KOPT-K1 (cell line): ENCODE data around the gene CD2.
A peak's percentile ranks its signal among the peaks of the same experiment; 100 is the strongest.

Source experiments
- H3K27ac ChIP-seq: fragments of 200-600 bp; sonication (generic); 2 replicates; pipeline ENCODE4 v1.5.1; 2016; ENCODE audit warnings: antibody characterized with exemption, mild to moderate bottlenecking, low read depth, low read length; ENCODE audit not compliant: poor library complexity, severe bottlenecking
- H3K36me3 ChIP-seq: fragments of 200-600 bp; sonication (generic); 2 replicates; pipeline ENCODE4 v1.5.1; 2017; ENCODE audit warnings: antibody characterized with exemption, mild to moderate bottlenecking, low read length, moderate library complexity; ENCODE audit not compliant: insufficient read depth
- H3K9me3 ChIP-seq: fragments of 200-600 bp; sonication (generic); 2 replicates; pipeline ENCODE4 v1.5.1; 2017; ENCODE audit warnings: antibody characterized with exemption, low read length, mild to moderate bottlenecking; ENCODE audit not compliant: insufficient read depth, poor library complexity, severe bottlenecking

The CD2 gene

GRCh38 chr1:116763116-116763786 lies 9.0 kb downstream of the CD2 start:
- H3K36me3 ChIP-seq = peaks cover 78% of the 10 kb centered on the region
- H3K9me3 ChIP-seq = no peaks in the 10 kb centered on the region
- H3K27ac ChIP-seq = peak overlapping the region; percentile 99

- no peaks in the 10 kb centered on the region for H3K9me3 ChIP-seq
- H3K27ac ChIP-seq = peak overlapping the region; percentile 99
- H3K36me3 ChIP-seq = peaks cover 85% of the 10 kb centered on the region
These were observed 9.7 kb downstream of the CD2 start for GRCh38 chr1:116763787-116764465.

GRCh38 chr1:116764466-116764898 lies 10.3 kb downstream of the CD2 start:
- Histone ChIP-seq H3K36me3 (peaks cover 85% of the 10 kb centered on the region), H3K27ac (peak overlapping the region; percentile 99), H3K9me3 (no peaks in the 10 kb centered on the region)

- Histone ChIP-seq H3K27ac (peak overlapping the region; percentile 99), H3K36me3 (peaks cover 79% of the 10 kb centered on the region), H3K9me3 (no peaks in the 10 kb centered on the region)
These were observed 11.0 kb downstream of the CD2 start for GRCh38 chr1:116764906-116765862.

- Histone ChIP-seq H3K27ac (peak overlapping the region; percentile 99), H3K36me3 (peaks cover 71% of the 10 kb centered on the region), H3K9me3 (no peaks in the 10 kb centered on the region)
These were observed 11.7 kb downstream of the CD2 start for GRCh38 chr1:116765962-116766361.

GRCh38 chr1:116766616-116767469 lies 12.6 kb downstream of the CD2 start:
- Histone ChIP-seq H3K27ac (peak overlapping the region; percentile 99), H3K9me3 (no peaks in the 10 kb centered on the region), H3K36me3 (peaks cover 62% of the 10 kb centered on the region)

GRCh38 chr1:116767782-116768382 lies 13.7 kb downstream of the CD2 start:
- peak overlapping the region; percentile 99 for H3K27ac ChIP-seq
- H3K9me3 ChIP-seq = no peaks in the 10 kb centered on the region
- H3K36me3 ChIP-seq = peaks cover 52% of the 10 kb centered on the region

GRCh38 chr1:116768416-116769103 lies 14.3 kb downstream of the CD2 start:
- peaks cover 51% of the 10 kb centered on the region for H3K36me3 ChIP-seq
- peak overlapping the region; percentile 99 for H3K27ac ChIP-seq
- peaks cover 5% of the 10 kb centered on the region for H3K9me3 ChIP-seq

GRCh38 chr1:116769104-116769452 lies 14.8 kb downstream of the CD2 start:
- Histone ChIP-seq H3K9me3 (peaks cover 10% of the 10 kb centered on the region), H3K36me3 (peaks cover 51% of the 10 kb centered on the region), H3K27ac (peak overlapping the region; percentile 99)

- H3K36me3 ChIP-seq = peaks cover 46% of the 10 kb centered on the region
- peaks cover 15% of the 10 kb centered on the region for H3K9me3 ChIP-seq
- peak overlapping the region; percentile 99 for H3K27ac ChIP-seq
These were observed 15.3 kb downstream of the CD2 start for GRCh38 chr1:116769561-116769977.

- Histone ChIP-seq H3K27ac (peak overlapping the region; percentile 99), H3K9me3 (peaks cover 19% of the 10 kb centered on the region)
These were observed 15.8 kb downstream of the CD2 start for GRCh38 chr1:116769994-116770393.

GRCh38 chr1:116770625-116771024 lies 16.4 kb downstream of the CD2 start:
- peaks cover 35% of the 10 kb centered on the region for H3K36me3 ChIP-seq
- peaks cover 25% of the 10 kb centered on the region for H3K9me3 ChIP-seq

More at GRCh38 chr1:116769994-116770393, 15.8 kb downstream of the CD2 start:
- peaks cover 41% of the 10 kb centered on the region for H3K36me3 ChIP-seq

GRCh38 chr1:116771997-116772647 lies 17.9 kb downstream of the CD2 start:
- Histone ChIP-seq H3K27ac (peak overlapping the region; percentile 99), H3K9me3 (peaks cover 37% of the 10 kb centered on the region), H3K36me3 (peaks cover 20% of the 10 kb centered on the region)

More at GRCh38 chr1:116770625-116771024, 16.4 kb downstream of the CD2 start:
- H3K27ac ChIP-seq = peak overlapping the region; percentile 99
